GM21576 (cell line): ENCODE measurements around the gene DIDO1.
A peak's percentile ranks its signal among the peaks of the same experiment; 100 is the strongest.

ENCODE experiments used
- ATAC-seq: cut with Tn5 transposase; IDR thresholded peaks from one replicate; pipeline ENCODE4 v1.9.1; 2021; ENCODE audit warnings: mild to moderate bottlenecking, moderate library complexity; ENCODE audit not compliant: unreplicated experiment

Gene DIDO1

DNA sequence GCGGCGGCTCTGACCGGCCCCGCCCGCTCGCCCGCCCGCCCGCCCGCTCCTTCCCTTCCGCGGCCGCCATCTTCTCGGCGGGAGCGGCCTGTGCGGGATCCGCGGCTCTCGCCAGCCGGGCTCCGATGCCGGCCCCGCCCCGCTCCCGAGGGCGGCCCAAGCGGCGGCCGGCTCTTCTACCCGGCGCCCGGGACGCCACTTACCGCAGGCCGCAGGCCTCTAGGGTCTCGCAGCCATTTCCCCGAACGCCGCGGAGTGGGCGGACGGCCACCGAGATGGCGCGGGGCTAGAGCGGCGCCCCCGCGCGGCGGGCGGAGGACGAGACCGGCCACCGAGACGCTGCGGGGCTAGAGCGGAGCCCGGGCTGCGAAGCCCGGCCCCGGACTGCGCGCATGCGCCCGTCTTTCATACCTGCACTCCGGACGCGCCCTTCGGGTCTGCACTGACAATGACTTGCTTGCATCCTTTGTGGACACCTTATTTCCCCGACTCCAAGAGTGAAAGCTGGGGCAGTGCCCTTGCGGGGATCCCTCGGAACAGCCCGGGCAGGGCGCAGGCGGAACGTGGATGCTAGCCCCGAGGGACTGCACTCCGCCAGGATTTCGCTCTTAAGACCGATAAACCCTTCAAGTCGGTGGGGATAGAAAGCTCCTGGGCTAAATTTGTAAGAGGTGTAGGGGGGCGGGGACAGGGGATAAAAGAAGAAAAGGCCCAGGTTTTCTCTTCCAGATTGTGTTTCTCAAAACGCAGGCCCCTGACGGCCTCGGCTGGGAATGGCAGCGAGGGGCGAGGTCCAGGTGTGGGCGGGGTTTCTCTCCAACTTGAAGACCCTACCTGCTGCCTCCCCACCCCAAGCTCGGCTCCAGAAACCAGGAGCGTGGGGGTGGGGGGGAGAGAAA, at the start of gene DIDO1:
TSS of gene DIDO1 (minus strand) at position 277 of the 899 bp plus-strand sequence.
- ATAC-seq = peak; percentile 62

GRCh38 chr20:62975251-62975760, 49.0 kb upstream of the DIDO1 start:
- no peak for ATAC-seq

DNA sequence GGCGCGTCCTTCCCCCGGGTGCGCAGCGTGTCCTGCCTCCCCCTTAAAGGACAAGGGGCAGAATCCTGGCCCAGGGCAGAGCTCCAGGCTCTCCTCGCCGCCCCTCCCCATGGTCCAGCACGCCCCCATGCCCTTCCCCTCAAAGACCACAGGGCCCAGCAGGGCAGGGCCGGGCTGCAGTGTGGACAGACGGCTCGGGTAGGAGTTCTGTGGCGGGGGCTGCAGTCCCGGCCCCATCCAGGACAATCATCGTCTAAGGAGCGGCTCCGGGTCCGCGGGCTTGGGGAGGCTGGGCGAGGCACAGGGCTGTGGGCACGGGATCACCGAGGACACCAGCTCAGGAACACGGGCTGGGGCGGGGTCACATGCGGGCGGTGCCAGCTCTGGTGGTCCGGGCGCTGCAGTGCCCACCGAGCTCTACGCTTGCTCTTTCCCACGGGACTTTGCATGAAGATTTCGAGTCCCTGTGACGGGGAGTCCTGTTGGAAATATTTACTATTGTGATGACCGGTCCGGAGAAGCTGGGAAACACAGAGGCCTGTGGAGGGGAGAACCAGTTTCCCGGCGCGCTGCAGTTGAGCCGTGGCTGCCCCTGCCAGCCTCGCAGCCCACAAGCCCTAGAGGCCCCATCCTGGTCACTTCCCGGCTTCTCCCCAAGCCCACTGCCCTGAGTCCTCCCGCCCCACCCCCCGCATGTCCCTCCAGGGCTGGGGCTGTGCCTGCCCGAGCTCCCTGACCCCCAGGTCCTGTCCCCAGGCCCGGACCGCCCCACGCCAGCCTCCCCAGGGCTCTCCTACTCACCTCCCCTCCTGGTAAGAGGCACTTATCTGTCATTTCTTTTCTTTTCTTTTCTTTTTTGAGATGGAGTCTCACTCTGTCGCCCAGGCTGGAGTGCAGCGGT, 46.8 kb upstream of the DIDO1 start:
- ATAC-seq = no peak

DNA sequence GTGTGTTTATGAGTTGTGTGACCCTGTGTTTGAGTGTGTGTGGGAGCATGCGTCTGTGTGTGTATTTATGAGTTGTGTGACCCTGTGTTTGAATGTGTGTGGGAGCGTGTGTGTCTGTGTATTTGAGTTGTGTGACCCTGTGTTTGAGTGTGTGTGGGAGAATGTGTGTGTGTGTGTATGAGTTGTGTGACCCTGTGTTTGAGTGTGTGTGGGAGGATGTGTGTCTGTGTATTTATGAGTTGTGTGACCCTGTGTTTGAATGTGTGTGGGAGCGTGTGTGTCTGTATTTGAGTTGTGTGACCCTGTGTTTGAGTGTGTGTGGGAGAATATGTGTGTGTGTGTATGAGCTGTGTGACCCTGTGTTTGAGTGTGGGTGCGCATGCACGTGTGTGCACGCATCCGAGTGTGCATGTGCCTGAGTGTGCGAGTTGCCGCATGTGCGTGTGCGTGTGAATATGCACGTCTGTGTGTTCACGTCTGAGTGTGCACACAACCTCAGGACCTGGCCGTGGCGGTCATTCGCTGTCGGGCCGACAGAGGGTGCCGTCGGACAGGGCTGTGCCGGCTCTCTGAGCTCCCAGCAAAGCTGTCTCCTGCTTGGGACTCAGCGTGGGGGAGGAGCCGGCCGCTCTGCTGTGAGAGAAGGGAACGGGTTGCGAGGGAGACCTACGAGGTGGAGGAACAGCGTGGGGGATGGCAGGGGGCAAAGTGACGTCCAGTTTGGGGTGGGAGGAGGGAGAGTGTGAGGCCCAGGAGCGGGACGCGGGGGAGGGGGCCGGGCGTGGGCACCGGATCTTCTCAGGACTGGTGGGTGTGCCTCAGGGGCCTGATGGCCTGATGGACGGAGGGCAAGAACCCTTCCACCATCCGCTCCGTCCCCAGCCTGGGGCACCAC, 45.9 kb upstream of the DIDO1 start:
- ATAC-seq = peak; percentile 59

DNA sequence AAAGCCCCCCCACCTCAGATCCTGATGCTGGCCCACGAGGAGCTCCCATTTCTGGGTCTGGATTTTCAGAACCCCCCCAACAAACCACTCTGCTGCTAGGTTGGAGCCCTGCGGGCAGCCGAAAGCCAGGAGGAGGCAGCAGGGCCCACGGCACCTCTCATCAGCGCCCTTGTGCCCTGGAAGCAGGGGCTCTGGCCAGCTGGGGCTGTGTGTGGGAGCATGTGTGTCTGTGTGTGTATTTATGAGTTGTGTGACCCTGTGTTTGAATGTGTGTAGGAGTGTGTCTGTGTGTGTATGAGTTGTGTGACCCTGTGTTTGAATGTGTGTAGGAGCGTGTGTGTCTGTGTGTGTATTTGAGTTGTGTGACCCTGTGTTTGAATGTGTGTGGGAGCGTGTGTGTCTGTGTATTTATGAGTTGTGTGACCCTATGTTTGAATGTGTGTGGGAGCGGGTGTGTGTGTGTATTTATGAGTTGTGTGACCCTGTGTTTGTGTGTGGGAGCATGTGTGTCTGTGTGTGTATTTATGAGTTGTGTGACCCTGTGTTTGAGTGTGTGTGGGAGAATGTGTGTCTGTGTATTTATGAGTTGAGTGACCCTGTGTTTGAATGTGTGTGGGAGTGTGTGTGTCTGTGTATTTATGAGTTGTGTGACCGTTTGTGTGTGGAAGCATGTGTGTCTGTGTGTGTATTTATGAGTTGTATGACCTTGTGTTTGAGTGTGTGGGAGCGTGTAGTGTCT, 45.1 kb upstream of the DIDO1 start:
- ATAC-seq = no peak

- no peak for ATAC-seq
These were observed 44.3 kb upstream of the DIDO1 start for GRCh38 chr20:62970307-62971210.

- ATAC-seq = no peak
These were observed 43.6 kb upstream of the DIDO1 start for GRCh38 chr20:62969939-62970306.

DNA sequence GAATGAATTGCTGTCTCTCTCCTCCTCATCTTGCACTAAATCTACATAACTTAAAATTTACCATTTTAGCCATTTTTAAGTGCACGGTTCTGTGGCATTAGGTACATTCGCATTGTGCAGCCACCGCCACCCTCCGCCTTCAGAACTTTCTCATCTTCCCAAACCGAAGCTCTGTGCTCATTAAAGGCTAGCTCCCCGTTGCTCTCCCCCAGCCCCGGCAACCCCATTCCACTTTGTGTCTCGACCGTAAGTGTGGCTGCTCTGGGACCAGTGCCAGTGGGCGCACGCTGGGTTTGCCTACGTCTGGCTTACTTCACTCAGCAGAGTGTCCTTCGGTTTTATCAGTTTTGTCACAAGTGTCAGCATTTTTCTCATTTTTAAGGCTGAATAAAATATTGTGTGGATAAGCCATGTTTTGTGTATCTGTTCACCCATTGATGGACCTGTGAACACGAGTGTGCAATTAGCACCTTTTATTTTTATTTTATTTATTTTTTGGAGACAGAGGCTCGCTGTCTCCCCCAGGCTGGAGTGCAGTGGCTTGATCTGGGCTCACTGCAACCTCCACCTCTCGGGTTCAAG, 43.0 kb upstream of the DIDO1 start:
- no peak for ATAC-seq

GRCh38 chr20:62968378-62969178, 42.3 kb upstream of the DIDO1 start:
- no peak for ATAC-seq

DNA sequence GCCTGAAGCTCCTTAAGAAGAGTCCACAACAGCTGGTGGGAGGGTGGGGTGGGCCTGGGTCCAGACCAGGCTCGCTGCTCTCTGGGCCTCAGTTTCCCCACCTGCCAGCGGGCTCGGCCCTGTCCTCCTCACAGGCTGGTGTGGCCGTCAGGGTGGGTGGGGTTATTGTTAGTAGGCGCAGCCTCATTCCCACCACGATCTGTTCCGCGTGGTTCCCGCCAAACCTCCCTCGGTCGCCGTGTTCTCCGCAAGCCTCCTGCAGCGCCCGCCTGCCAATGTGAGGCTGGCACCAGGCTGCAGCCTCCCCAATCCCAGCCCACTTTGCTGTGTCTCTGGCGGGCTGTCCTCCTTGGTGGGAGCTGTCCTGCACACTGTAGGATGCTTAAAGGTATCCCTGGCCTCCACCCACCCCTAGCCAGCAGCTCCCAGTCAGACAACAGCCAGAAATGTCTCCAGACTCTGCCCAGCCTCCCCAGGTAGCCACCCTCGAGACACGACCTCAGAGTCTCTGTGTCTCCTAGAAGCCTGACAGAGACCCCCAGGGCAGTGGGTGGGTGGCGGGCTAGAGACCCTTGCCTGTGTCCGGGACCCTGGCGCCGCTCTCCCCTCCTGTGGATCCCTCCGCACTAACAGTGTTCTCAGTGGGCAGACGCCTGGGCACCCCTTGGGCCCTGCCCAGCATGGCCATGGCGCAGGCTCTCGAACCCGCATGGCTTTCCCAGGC, 41.5 kb upstream of the DIDO1 start:
- ATAC-seq = no peak

- ATAC-seq = no peak
These were observed 40.8 kb upstream of the DIDO1 start for GRCh38 chr20:62967149-62967501.

DNA sequence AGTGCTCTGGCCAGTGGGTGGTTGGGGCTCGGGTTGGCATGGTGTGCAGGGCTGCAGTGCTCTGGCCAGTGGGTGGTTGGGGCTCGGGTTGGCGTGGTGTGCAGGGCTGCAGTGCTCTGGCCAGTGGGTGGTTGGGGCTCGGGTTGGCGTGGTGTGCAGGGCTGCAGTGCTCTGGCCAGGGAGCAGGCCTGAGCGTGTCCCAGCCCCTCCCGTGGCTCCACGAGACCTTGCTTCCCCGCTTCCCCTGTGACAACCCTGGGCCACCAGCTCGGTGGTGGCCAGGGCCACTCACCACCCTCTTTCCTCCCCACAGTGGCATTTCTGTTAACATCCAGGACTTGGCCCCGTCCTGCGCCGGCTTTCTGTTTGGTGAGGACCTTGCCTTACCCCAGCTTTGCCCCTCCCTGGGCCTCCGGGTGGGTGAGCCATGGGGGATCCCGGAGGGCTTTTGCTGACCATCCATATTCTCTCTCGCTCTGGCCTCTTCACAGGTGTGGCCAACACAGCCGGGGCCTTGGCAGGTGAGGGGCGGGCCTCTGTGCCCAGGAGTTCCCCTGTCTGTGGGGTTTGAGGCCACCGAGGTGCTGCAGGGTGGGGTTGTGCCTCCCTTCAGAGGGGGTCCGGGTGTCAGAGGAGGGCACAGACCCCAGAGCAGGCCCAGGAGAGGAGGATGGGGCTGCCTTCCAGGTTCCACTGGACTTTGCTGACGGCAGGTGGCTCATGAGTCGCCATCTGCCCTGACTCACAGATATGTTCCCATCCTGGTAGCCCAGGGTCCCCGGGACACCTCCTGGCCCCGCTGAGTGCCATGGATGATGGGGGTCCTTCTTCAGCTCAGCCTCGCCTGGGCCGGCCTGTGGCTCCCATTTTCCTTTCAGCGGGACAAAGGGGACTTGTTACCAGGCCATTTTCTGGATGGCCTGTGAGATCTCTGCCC, 40.2 kb upstream of the DIDO1 start:
- ATAC-seq = no peak

GRCh38 chr20:62965363-62965771, 39.1 kb upstream of the DIDO1 start:
- no peak for ATAC-seq

GRCh38 chr20:62964700-62965099, 38.4 kb upstream of the DIDO1 start:
- no peak for ATAC-seq

- ATAC-seq = no peak
These were observed 37.5 kb upstream of the DIDO1 start for GRCh38 chr20:62963614-62964397.
